Neural progenitor cell (in vitro differentiated cells): ENCODE measurements around the gene ZNF524. TPM values are rescaled to one million over a fixed set of nuclear protein-coding genes. Genes with fewer than 3 reads are reported as not detected.

Source experiments
- DNase-seq: peaks from one replicate; pipeline ENCODE4 v3.0.0-alpha.2; 2016; ENCODE audit warnings: low spot score
- H2AFZ ChIP-seq: fragments of 200-600 bp; sonication (generic); replicated peaks from 2 replicates; pipeline ENCODE4 v1.6.1; 2016; ENCODE audit warnings: antibody characterized with exemption
- H3F3A ChIP-seq: fragments of 200-600 bp; sonication (generic); 2 replicates; pipeline ENCODE4 v1.6.1; 2016; ENCODE audit warnings: antibody characterized with exemption, low read depth
- H3K27ac ChIP-seq: fragments of 200-600 bp; sonication (generic); 2 replicates; pipeline ENCODE4 v1.5.1; 2016; ENCODE audit warnings: mild to moderate bottlenecking
- H3K27me3 ChIP-seq: fragments of 200-600 bp; sonication (generic); 2 replicates; pipeline ENCODE4 v1.6.1; 2016; ENCODE audit warnings: mild to moderate bottlenecking, moderate library complexity
- H3K36me3 ChIP-seq: fragments of 200-600 bp; sonication (generic); 2 replicates; pipeline ENCODE4 v1.5.1; 2016
- H3K4me1 ChIP-seq: fragments of 200-600 bp; sonication (generic); 2 replicates; pipeline ENCODE4 v1.6.1; 2016; ENCODE audit warnings: mixed run types
- H3K4me2 ChIP-seq: fragments of 200-600 bp; sonication (generic); 2 replicates; pipeline ENCODE4 v1.6.1; 2016
- H3K4me3 ChIP-seq: fragments of 200-600 bp; sonication (generic); 2 replicates; pipeline ENCODE4 v1.5.1; 2016
- H3K79me2 ChIP-seq: fragments of 200-600 bp; sonication (generic); 2 replicates; pipeline ENCODE4 v1.6.1; 2016; ENCODE audit warnings: low read depth
- H3K9ac ChIP-seq: fragments of 200-600 bp; sonication (generic); 2 replicates; pipeline ENCODE4 v1.6.1; 2016
- H3K9me3 ChIP-seq: fragments of 200-600 bp; sonication (generic); 2 replicates; pipeline ENCODE4 v1.5.1; 2016; ENCODE audit warnings: low read depth
- H4K20me1 ChIP-seq: fragments of 200-600 bp; sonication (generic); 2 replicates; pipeline ENCODE4 v1.6.1; 2016; ENCODE audit warnings: low read depth
- H3K27ac Mint-ChIP-seq: 3 replicates; pipeline ENCODE4 v1.8.0; 2021; ENCODE audit warnings: mixed read lengths
- H3K27me3 Mint-ChIP-seq: 2 replicates; pipeline ENCODE4 v1.8.0; 2022; ENCODE audit warnings: low read depth, mild to moderate bottlenecking, inconsistent platforms, moderate library complexity, mixed read lengths; ENCODE audit not compliant: insufficient read depth
- H3K36me3 Mint-ChIP-seq: 3 replicates; pipeline ENCODE4 v1.8.0; 2021; ENCODE audit warnings: mixed read lengths
- H3K4me1 Mint-ChIP-seq: 3 replicates; pipeline ENCODE4 v1.8.0; 2021; ENCODE audit warnings: mixed read lengths
- H3K4me3 Mint-ChIP-seq: 3 replicates; pipeline ENCODE4 v1.8.0; 2021; ENCODE audit warnings: mild to moderate bottlenecking, moderate library complexity, mixed read lengths
- H3K9me3 Mint-ChIP-seq: 3 replicates; pipeline ENCODE4 v1.8.0; 2020; ENCODE audit warnings: mixed read lengths
- EZH2 ChIP-seq: fragments of 200-600 bp; sonication (generic); IDR thresholded peaks from 2 replicates; pipeline ENCODE4 v1.6.1; 2017; ENCODE audit warnings: antibody characterized with exemption, mild to moderate bottlenecking, moderate library complexity
- EZH2phosphoT487 ChIP-seq: fragments of 200-600 bp; sonication (generic); IDR thresholded peaks from 2 replicates; pipeline ENCODE4 v1.6.1; 2017; ENCODE audit warnings: antibody characterized with exemption
- total RNA-seq: library from RNA; depleted of rRNA; stranded (reverse); fragments of >200 nt; gene quantifications from 2 replicates; pipeline ENCODE4 v1.2.3, GENCODE V29; 2015; ENCODE audit warnings: low replicate concordance
- TF ChIP-seq, protein P1 (sequence below): fragments of 200-600 bp; sonication (generic); IDR thresholded peaks from 2 replicates; pipeline ENCODE4 v1.5.1; 2017; ENCODE audit warnings: antibody characterized with exemption, mild to moderate bottlenecking

ZNF524 gene
- total RNA-seq, 1 donor from 2014 or later, result 3.2 TPM

DNA sequence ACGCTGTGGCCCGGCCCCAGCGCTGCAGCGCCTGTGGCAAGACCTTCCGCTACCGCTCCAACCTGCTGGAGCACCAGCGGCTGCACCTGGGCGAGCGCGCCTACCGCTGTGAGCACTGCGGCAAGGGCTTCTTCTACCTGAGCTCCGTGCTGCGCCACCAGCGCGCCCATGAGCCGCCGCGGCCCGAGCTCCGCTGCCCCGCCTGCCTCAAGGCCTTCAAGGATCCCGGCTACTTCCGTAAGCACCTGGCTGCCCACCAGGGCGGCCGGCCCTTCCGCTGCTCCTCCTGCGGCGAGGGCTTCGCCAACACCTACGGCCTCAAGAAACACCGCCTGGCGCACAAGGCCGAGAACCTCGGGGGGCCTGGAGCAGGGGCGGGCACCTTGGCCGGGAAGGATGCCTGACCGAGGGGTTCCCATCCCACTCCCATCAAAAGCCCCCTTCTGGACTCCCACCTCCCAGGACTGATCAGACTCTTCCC is 16.3 kb downstream of the ZNF524 start:
- DNase-seq, result no peak
- Mint-ChIP-seq H3K9me3 (no peaks in the 10 kb centered on the region), H3K27ac (no peak overlapping the region), H3K27me3 (peaks cover 6% of the 10 kb centered on the region), H3K4me1 (peaks cover 11% of the 10 kb centered on the region), H3K36me3 (peaks cover 25% of the 10 kb centered on the region), H3K4me3 (no peak overlapping the region)
- H3K9me3 ChIP-seq, result no peaks in the 10 kb centered on the region
- TF ChIP-seq, protein P1, sequence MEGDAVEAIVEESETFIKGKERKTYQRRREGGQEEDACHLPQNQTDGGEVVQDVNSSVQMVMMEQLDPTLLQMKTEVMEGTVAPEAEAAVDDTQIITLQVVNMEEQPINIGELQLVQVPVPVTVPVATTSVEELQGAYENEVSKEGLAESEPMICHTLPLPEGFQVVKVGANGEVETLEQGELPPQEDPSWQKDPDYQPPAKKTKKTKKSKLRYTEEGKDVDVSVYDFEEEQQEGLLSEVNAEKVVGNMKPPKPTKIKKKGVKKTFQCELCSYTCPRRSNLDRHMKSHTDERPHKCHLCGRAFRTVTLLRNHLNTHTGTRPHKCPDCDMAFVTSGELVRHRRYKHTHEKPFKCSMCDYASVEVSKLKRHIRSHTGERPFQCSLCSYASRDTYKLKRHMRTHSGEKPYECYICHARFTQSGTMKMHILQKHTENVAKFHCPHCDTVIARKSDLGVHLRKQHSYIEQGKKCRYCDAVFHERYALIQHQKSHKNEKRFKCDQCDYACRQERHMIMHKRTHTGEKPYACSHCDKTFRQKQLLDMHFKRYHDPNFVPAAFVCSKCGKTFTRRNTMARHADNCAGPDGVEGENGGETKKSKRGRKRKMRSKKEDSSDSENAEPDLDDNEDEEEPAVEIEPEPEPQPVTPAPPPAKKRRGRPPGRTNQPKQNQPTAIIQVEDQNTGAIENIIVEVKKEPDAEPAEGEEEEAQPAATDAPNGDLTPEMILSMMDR, result no peak
- TF ChIP-seq EZH2phosphoT487 (no peak), EZH2 (no peak)
- H4K20me1 ChIP-seq, result peaks cover 17% of the 10 kb centered on the region
- no peaks in the 10 kb centered on the region for H3K36me3 ChIP-seq
- no peak overlapping the region for H3K4me3 ChIP-seq
- no peak overlapping the region for H3K27ac ChIP-seq
- no peak overlapping the region for H2AFZ ChIP-seq
- no peak overlapping the region for H3K9ac ChIP-seq
- H3K4me1 ChIP-seq, result no peaks in the 10 kb centered on the region
- H3K4me2 ChIP-seq, result no peak overlapping the region
- no peaks in the 10 kb centered on the region for H3K27me3 ChIP-seq
- H3F3A ChIP-seq, result peaks cover 5% of the 10 kb centered on the region
- no peaks in the 10 kb centered on the region for H3K79me2 ChIP-seq

DNA sequence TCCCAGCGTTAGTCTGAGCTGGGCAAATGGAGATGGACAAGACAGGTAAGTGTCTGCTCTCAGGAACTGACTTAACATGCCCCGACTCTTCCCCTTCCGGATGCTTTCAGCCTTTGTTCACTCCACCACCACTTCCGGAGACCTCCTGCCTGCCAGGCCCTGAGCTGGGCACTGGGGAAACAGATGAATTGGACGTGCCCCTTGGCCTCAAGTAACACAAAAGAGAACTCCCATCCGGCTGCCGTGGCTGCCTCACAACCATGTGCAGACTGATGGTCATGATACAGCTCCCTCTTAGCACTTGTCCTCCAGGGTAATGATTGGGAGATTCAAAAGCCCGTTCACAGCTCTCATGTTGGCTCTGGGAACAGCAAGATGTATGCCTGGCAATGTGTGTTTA is 17.3 kb downstream of the ZNF524 start:
- H3K4me1 Mint-ChIP-seq, result peaks cover 10% of the 10 kb centered on the region

DNA sequence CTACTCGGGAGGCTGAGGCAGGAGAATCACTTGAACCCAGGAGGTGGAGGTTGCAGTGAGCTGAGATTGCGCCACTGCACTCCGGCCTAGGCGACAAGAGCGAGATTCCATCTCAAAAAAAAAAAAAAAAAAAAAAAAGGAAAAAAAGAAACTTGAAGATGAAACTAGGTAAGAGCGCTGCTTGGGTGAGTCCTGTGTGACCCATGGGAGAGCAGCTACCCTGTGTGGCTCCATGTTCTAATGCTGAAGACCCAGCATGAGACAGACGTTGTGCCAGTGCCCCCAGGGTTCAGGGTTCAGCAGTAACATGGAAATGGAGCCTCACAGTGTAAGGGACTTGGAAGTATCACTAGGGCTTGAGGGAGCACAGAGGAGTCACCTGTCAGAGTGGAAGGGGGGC is 18.3 kb downstream of the ZNF524 start:
- Histone ChIP-seq H2AFZ (no peak overlapping the region), H3K27ac (no peak overlapping the region), H3K4me3 (no peak overlapping the region), H3K79me2 (peaks cover 7% of the 10 kb centered on the region), H3K36me3 (no peaks in the 10 kb centered on the region), H4K20me1 (peaks cover 7% of the 10 kb centered on the region), H3K4me1 (no peaks in the 10 kb centered on the region), H3K9me3 (no peaks in the 10 kb centered on the region), H3F3A (peaks cover 11% of the 10 kb centered on the region), H3K9ac (no peak overlapping the region), H3K4me2 (no peak overlapping the region), H3K27me3 (no peaks in the 10 kb centered on the region)
- Mint-ChIP-seq H3K27me3 (peaks cover 7% of the 10 kb centered on the region), H3K27ac (peak overlapping the region; percentile 82), H3K4me3 (peak overlapping the region; percentile 33), H3K9me3 (no peaks in the 10 kb centered on the region), H3K4me1 (peaks cover 15% of the 10 kb centered on the region), H3K36me3 (peaks cover 18% of the 10 kb centered on the region)
- no peak for DNase-seq
- TF ChIP-seq, protein P1, result no peak
- TF ChIP-seq EZH2phosphoT487 (no peak), EZH2 (no peak)

More for the DNA sequence above, 17.3 kb downstream of the ZNF524 start:
- H3K36me3 ChIP-seq, result no peaks in the 10 kb centered on the region
- H3K4me1 ChIP-seq, result no peaks in the 10 kb centered on the region
- no peaks in the 10 kb centered on the region for H3K27me3 ChIP-seq
- no peak overlapping the region for H3K27ac Mint-ChIP-seq
- H3K4me3 Mint-ChIP-seq, result peak overlapping the region; percentile 3
- TF ChIP-seq EZH2 (no peak), EZH2phosphoT487 (no peak)
- TF ChIP-seq, protein P1, result no peak
- H3K4me3 ChIP-seq, result no peak overlapping the region
- H3K27me3 Mint-ChIP-seq, result peaks cover 4% of the 10 kb centered on the region
- H3F3A ChIP-seq, result peaks cover 5% of the 10 kb centered on the region
- no peak overlapping the region for H3K27ac ChIP-seq
- no peaks in the 10 kb centered on the region for H3K9me3 ChIP-seq
- H3K36me3 Mint-ChIP-seq, result peaks cover 25% of the 10 kb centered on the region
- H3K9me3 Mint-ChIP-seq, result no peaks in the 10 kb centered on the region
- no peak for DNase-seq
- H3K4me2 ChIP-seq, result no peak overlapping the region
- H3K9ac ChIP-seq, result no peak overlapping the region
- H2AFZ ChIP-seq, result no peak overlapping the region
- H4K20me1 ChIP-seq, result peaks cover 7% of the 10 kb centered on the region
- no peaks in the 10 kb centered on the region for H3K79me2 ChIP-seq
